Fibroblast of the aortic adventitia (primary cell): Measurements from ENCODE around the gene RAD51B. TPM values are rescaled to one million over a fixed set of nuclear protein-coding genes. Genes with fewer than 3 reads are reported as not detected.

Experiments
- DNase-seq: peaks from one replicate; pipeline ENCODE4 v3.0.0-alpha.2; 2010; ENCODE audit warnings: low read depth
- H3K4me3 ChIP-seq: 2 replicates; pipeline ENCODE4 v1.5.1; 2011; ENCODE audit warnings: low read depth, mild to moderate bottlenecking, control low read depth, low read length, moderate library complexity
- total RNA-seq: library from RNA; depleted of rRNA; stranded (reverse); fragments of >200 nt; gene quantifications from 2 replicates; pipeline ENCODE4 v1.2.3, GENCODE V29; 2012; ENCODE audit warnings: low replicate concordance
- TF ChIP-seq, protein P1 (sequence below): IDR thresholded peaks from 2 replicates; pipeline ENCODE4 v1.5.1; 2011; ENCODE audit warnings: mild to moderate bottlenecking, low read length, control low read depth, inconsistent platforms; ENCODE audit not compliant: insufficient read depth

RAD51B gene
- total RNA-seq, 1 donor: 28.7 TPM

DNA sequence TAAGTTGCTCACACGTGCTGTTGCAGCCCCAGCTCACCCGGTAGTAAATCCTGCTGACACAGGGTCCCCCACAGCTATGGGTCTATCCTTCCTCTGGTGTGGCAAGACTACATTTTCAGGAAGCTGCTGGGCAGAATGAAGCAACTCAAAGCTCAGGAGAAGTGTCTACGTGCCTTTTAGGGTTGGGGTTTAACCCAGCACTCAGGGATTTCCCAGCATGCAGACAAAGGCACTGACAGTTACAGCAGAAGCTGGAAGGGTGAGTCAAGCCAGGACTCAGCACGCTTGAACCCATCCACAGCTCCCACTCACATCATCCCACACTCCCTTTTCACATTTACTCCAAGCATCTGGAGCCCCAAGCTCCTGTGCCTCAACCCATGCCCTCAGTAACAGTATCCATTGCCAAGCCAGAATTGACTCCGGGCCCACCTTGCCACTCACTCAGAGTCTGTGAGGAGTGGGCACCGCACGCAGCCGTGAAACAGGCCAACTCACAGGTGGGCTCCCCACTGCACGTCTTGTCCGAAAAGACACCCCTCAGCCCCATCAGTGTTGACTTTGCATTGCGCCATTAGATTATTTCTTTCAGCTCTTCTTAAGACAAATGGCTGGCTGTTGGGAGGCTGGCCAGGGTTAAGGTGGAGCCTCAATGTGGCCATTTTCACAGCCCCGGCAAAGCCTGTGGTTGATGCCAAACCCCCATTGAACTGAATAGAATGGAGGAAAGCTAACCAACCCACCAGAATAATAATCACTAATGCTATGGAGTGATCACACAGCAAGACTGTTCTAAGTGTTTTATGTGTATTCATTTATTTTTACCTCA lies 913.7 kb downstream of the RAD51B start:
- TF ChIP-seq, protein P1, sequence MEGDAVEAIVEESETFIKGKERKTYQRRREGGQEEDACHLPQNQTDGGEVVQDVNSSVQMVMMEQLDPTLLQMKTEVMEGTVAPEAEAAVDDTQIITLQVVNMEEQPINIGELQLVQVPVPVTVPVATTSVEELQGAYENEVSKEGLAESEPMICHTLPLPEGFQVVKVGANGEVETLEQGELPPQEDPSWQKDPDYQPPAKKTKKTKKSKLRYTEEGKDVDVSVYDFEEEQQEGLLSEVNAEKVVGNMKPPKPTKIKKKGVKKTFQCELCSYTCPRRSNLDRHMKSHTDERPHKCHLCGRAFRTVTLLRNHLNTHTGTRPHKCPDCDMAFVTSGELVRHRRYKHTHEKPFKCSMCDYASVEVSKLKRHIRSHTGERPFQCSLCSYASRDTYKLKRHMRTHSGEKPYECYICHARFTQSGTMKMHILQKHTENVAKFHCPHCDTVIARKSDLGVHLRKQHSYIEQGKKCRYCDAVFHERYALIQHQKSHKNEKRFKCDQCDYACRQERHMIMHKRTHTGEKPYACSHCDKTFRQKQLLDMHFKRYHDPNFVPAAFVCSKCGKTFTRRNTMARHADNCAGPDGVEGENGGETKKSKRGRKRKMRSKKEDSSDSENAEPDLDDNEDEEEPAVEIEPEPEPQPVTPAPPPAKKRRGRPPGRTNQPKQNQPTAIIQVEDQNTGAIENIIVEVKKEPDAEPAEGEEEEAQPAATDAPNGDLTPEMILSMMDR: no peak
- no peak overlapping the region for H3K4me3 ChIP-seq
- DNase-seq: no peak

DNA sequence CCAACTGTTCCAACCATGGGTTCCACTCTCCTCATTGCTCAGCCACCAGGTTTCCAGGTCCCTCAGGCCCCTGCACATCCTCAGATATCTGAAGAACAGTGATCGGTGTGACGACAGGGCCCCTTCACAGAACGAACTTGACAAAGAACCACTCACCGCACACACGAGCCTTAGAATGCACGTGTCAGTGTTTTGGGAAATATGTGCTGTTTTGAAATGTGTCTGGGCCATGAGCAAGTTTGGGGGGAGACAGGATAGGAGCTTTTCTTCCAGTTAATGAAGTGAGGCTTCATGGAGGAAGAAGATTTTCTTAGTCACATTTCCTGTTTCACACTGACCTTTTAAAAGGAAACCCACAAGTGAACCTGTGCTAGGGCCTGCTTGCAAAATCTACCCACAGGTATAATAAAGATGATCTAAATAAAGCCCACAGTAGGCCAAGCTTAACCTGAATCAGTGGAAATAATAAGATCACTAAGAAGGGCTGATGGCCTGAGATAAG lies 914.7 kb downstream of the RAD51B start:
- DNase-seq: no peak
- TF ChIP-seq, protein P1: no peak
- no peak overlapping the region for H3K4me3 ChIP-seq

DNA sequence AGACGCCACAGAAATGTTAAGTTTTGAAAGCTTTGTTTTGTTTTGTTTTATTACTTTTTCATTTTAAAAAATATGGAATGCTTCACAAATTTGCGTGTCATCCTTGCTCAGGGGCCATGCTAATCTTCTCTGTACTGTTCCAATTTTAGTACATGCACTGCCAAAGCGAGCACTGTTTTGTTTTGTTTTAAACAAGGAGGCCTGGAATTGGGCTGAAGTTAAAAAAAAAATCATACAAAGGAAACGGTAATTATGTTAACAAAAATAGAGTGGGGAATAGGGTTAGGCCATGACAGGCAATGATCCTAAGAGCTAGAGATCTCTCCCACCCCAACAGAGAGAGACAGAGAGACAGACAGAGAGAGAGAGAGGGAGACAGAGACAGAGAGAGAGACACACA lies 916.3 kb downstream of the RAD51B start:
- no peak overlapping the region for H3K4me3 ChIP-seq
- TF ChIP-seq, protein P1: no peak
- DNase-seq: peak; percentile 45

DNA sequence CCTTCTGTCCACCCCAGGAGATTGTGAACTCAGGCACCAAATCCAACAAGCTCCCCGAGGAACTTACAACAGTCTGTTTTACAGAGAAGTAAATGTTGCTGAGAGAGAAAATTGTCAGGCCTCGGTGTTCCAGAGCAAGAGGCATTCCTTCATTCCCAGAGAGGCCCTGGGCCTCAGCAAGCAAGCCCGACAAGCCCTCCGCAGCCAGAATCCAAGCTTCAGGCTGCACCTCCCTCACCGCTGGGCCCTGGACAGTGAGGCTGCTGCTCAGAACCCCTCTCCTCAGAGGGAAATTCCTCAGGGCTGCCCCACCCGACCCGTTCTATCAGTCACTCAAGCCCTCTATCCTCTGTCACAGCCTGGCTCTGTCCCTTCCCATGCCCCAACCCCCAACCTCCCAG lies 916.9 kb downstream of the RAD51B start:
- H3K4me3 ChIP-seq: no peak overlapping the region
- peak; percentile 42 for DNase-seq
- TF ChIP-seq, protein P1: no peak

DNA sequence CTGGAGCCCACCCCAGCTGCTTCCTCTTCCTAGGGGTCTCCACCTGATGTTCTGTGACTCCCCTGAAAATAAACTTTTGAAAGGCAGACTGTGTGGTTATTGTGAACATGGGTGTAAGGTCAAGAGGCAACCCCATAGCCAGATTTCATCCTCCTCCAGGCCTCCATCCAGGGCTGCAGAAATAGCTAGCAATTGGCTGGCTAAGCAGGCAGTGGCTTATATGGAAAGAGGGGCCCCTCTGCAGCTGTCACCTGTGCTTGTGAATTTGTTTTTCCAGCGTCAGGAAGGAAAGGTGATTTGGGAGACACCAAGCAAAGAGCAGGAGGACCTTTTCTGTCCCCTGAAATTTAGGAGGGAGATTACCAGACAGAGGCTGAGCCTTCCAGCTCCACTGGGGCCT lies 917.5 kb downstream of the RAD51B start:
- no peak for DNase-seq
- TF ChIP-seq, protein P1: no peak
- no peak overlapping the region for H3K4me3 ChIP-seq

DNA sequence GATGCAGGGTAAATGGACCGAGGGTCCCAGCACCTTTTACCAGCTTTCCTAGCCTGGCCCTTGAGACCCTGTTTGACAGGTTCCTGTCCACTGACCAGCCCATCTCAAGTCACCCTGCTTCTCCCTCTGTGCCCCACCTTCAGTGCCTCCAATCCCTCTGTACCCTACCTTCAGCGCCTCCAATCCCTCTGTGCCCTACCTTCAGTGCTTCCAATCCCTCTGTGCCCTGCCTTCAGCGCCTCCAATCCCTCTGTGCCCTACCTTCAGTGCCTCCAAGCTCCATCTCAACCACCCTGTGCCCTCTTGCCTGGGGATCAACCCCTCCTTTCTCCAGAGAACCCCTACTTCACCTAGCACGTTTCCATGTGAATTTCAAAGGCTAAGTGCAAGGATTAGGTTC lies 919.0 kb downstream of the RAD51B start:
- TF ChIP-seq, protein P1: no peak
- DNase-seq: no peak

More for the DNA sequence above, 919.0 kb downstream of the RAD51B start:
- H3K4me3 ChIP-seq: no peak overlapping the region
